ENCODE data around the gene TTBK1. TPM values are rescaled to one million over a fixed set of nuclear protein-coding genes. Genes with fewer than 3 reads are reported as not detected.

The TTBK1 gene
- total RNA-seq, 4 donors from 2014 or later, result not detected

GRCh38 chr6:43277643-43278523 lies 34.6 kb downstream of the TTBK1 start:
- DNase-seq (ENCODE audit: low spot score in 2 of 2), result no peak
- 71 to 74% methylated on average over 13 of the region's 13 CpGs for WGBS, 2 donors
- no peaks in the 10 kb centered on the region for H3K36me3 ChIP-seq
- H3K27me3 ChIP-seq, result peaks cover 0 to 66% of the 10 kb centered on the region in 2 donors
- H3K27ac ChIP-seq, result peak overlapping the region in 1 of 4 donors; percentile 45
- TF ChIP-seq POLR2A (IDR thresholded peaks at IDR 0.05) (no peak), CTCF (IDR thresholded peaks at IDR 0.05) (no peak), EP300 (IDR thresholded peaks at IDR 0.05) (no peak)
- no peak overlapping the region for H3K4me3 ChIP-seq
- H3K4me1 ChIP-seq, result peaks cover 0 to 24% (median 11%) of the 10 kb centered on the region in 4 donors
- no peaks in the 10 kb centered on the region for H3K9me3 ChIP-seq

GRCh38 chr6:43278524-43279078 lies 35.3 kb downstream of the TTBK1 start:
- Histone ChIP-seq H3K9me3 (no peaks in the 10 kb centered on the region), H3K4me3 (no peak overlapping the region), H3K36me3 (no peaks in the 10 kb centered on the region), H3K4me1 (peaks cover 0 to 24% (median 11%) of the 10 kb centered on the region in 4 donors), H3K27ac (peak overlapping the region in 1 of 4 donors; percentile 45), H3K27me3 (peaks cover 0 to 68% of the 10 kb centered on the region in 2 donors)
- WGBS, 2 donors, result 61 to 64% methylated on average over 4 of the region's 4 CpGs
- TF ChIP-seq POLR2A (IDR thresholded peaks at IDR 0.05) (no peak), CTCF (IDR thresholded peaks at IDR 0.05) (no peak), EP300 (IDR thresholded peaks at IDR 0.05) (no peak)
- DNase-seq (ENCODE audit: low spot score in 2 of 2), result no peak

GRCh38 chr6:43280234-43280633 lies 37.0 kb downstream of the TTBK1 start:
- 68 to 71% methylated on average over 2 of the region's 2 CpGs for WGBS, 2 donors
- H3K27me3 ChIP-seq, result peaks cover 0 to 62% of the 10 kb centered on the region in 2 donors
- H3K36me3 ChIP-seq, result no peaks in the 10 kb centered on the region
- H3K4me3 ChIP-seq, result no peak overlapping the region
- H3K9me3 ChIP-seq, result no peaks in the 10 kb centered on the region
- no peak for TF ChIP-seq EP300 (IDR thresholded peaks at IDR 0.05)
- no peak overlapping the region for H3K27ac ChIP-seq
- peaks cover 0 to 18% (median 11%) of the 10 kb centered on the region in 4 donors for H3K4me1 ChIP-seq
- DNase-seq (ENCODE audit: low spot score in 2 of 2), result no peak

- H3K4me3 ChIP-seq, result no peak overlapping the region
- TF ChIP-seq POLR2A (IDR thresholded peaks at IDR 0.05), result no peak
- TF ChIP-seq EP300 (IDR thresholded peaks at IDR 0.05), result no peak
- no peak for TF ChIP-seq CTCF (IDR thresholded peaks at IDR 0.05)
- H3K9me3 ChIP-seq, result no peaks in the 10 kb centered on the region
- H3K27me3 ChIP-seq, result peaks cover 0 to 44% of the 10 kb centered on the region in 2 donors
- no peak overlapping the region for H3K27ac ChIP-seq
- peaks cover 0 to 8% (median 0%) of the 10 kb centered on the region in 4 donors for H3K4me1 ChIP-seq
- no peak for DNase-seq (ENCODE audit: low spot score in 2 of 2)
- no peaks in the 10 kb centered on the region for H3K36me3 ChIP-seq
- WGBS, 2 donors, result 70 to 74% methylated on average over 9 of the region's 9 CpGs
Observed at GRCh38 chr6:43282060-43282459, 38.8 kb downstream of the TTBK1 start.

- TF ChIP-seq EP300 (IDR thresholded peaks at IDR 0.05) (no peak), CTCF (IDR thresholded peaks at IDR 0.05) (no peak), POLR2A (IDR thresholded peaks at IDR 0.05) (no peak)
- 75% methylated on average over 18 to 31 of the region's 32 CpGs for WGBS, 2 donors
- DNase-seq (ENCODE audit: low spot score in 2 of 2), result no peak
- H3K36me3 ChIP-seq, result no peaks in the 10 kb centered on the region
- H3K27ac ChIP-seq, result no peak overlapping the region
- no peaks in the 10 kb centered on the region for H3K9me3 ChIP-seq
- peaks cover 0 to 38% of the 10 kb centered on the region in 2 donors for H3K27me3 ChIP-seq
- H3K4me1 ChIP-seq, result peaks cover 0 to 8% (median 0%) of the 10 kb centered on the region in 4 donors
- H3K4me3 ChIP-seq, result no peak overlapping the region
Observed at GRCh38 chr6:43282636-43283513, 39.6 kb downstream of the TTBK1 start.
